ENCODE measurements around the gene OXSR1. TPM values are rescaled to one million over a fixed set of nuclear protein-coding genes. Genes with fewer than 3 reads are reported as not detected.

The OXSR1 gene
- total and polyA plus RNA-seq, 3 experiments from 2014 or later: 16.4 to 60.0 (median 56.3) TPM

- no peak overlapping the region for H3K27ac ChIP-seq (ENCODE audit: low read depth, low read length)
- H3K4me3 Mint-ChIP-seq: peak overlapping the region in 3 of 7 donors; percentile 9 to 96 (median 52)
- H3K27me3 Mint-ChIP-seq: peaks cover 0 to 2% of the 10 kb centered on the region in 2 donors
- peaks cover 15 to 39% (median 18%) of the 10 kb centered on the region in 3 donors for H3K36me3 Mint-ChIP-seq
- ChIA-PET CTCF (interaction anchor here (1.3 to 7.7 kb wide), 2 partner anchors 15 to 23 kb away, joined by 3 to 60 read pairs; partner anchors contain the start of gene OXSR1), POLR2A (no interaction called here)
- no peaks in the 10 kb centered on the region for H3K27me3 ChIP-seq (ENCODE audit: insufficient read depth, low read length, poor library complexity, severe bottlenecking)
- peaks cover 9% of the 10 kb centered on the region for H3K36me3 ChIP-seq (ENCODE audit: insufficient read depth, low read length)
- peaks cover 10% of the 10 kb centered on the region for H3K9me3 ChIP-seq (ENCODE audit: low read length)
- H3K27ac Mint-ChIP-seq: peak overlapping the region in 5 of 8 donors; percentile 6 to 78 (median 24)
- H3K4me1 Mint-ChIP-seq: peaks cover 39 to 45% (median 43%) of the 10 kb centered on the region in 3 donors
- peaks cover 5 to 16% (median 13%) of the 10 kb centered on the region in 5 donors for H3K9me3 Mint-ChIP-seq
- no peak for DNase-seq
- H3K4me3 ChIP-seq (ENCODE audit: low read length): no peak overlapping the region
- H3K4me1 ChIP-seq (ENCODE audit: insufficient read depth, low read length): peaks cover 28% of the 10 kb centered on the region
Measured at GRCh38 chr3:38141952-38142273, 23.4 kb upstream of the OXSR1 start.

GRCh38 chr3:38142959-38143358, 22.4 kb upstream of the OXSR1 start:
- POLR2A ChIA-PET: interaction anchor here (1.1 kb wide), 1 partner anchor 22 kb away, joined by 3 read pairs; the partner anchor contains the start of gene OXSR1
- CTCF ChIA-PET: interaction anchor here (1.3 to 7.7 kb wide), 2 partner anchors 14 to 22 kb away, joined by 3 to 60 read pairs; partner anchors contain the start of gene OXSR1
- Histone ChIP-seq H3K27ac (ENCODE audit: low read depth, low read length) (no peak overlapping the region), H3K4me1 (ENCODE audit: insufficient read depth, low read length) (peaks cover 21% of the 10 kb centered on the region), H3K9me3 (ENCODE audit: low read length) (peaks cover 11% of the 10 kb centered on the region), H3K27me3 (ENCODE audit: insufficient read depth, low read length, poor library complexity, severe bottlenecking) (no peaks in the 10 kb centered on the region), H3K36me3 (ENCODE audit: insufficient read depth, low read length) (peaks cover 9% of the 10 kb centered on the region), H3K4me3 (ENCODE audit: low read length) (no peak overlapping the region)
- Mint-ChIP-seq H3K9me3 (peaks cover 13 to 21% (median 18%) of the 10 kb centered on the region in 5 donors), H3K4me1 (peaks cover 33 to 39% (median 34%) of the 10 kb centered on the region in 3 donors), H3K27ac (peak overlapping the region in 2 of 8 donors; percentile 12 to 24), H3K4me3 (peak overlapping the region in 1 of 7 donors; percentile 96), H3K36me3 (peaks cover 18 to 36% (median 23%) of the 10 kb centered on the region in 3 donors), H3K27me3 (peaks cover 0 to 2% of the 10 kb centered on the region in 2 donors)
- no peak for DNase-seq

- peaks cover 18% of the 10 kb centered on the region for H3K4me1 ChIP-seq (ENCODE audit: insufficient read depth, low read length)
- peak overlapping the region in 1 of 8 donors; percentile 36 for H3K27ac Mint-ChIP-seq
- H3K36me3 ChIP-seq (ENCODE audit: insufficient read depth, low read length): peaks cover 9% of the 10 kb centered on the region
- H3K9me3 ChIP-seq (ENCODE audit: low read length): peaks cover 11% of the 10 kb centered on the region
- no peak for DNase-seq
- H3K4me3 Mint-ChIP-seq: no peak overlapping the region
- no peak overlapping the region for H3K27ac ChIP-seq (ENCODE audit: low read depth, low read length)
- H3K27me3 ChIP-seq (ENCODE audit: insufficient read depth, low read length, poor library complexity, severe bottlenecking): no peaks in the 10 kb centered on the region
- peaks cover 0 to 2% of the 10 kb centered on the region in 2 donors for H3K27me3 Mint-ChIP-seq
- H3K9me3 Mint-ChIP-seq: peaks cover 13 to 21% (median 18%) of the 10 kb centered on the region in 5 donors
- H3K4me1 Mint-ChIP-seq: peaks cover 28 to 34% (median 29%) of the 10 kb centered on the region in 3 donors
- peaks cover 18 to 31% (median 23%) of the 10 kb centered on the region in 3 donors for H3K36me3 Mint-ChIP-seq
- CTCF ChIA-PET: interaction anchor here (7.7 kb wide), 1 partner anchor 21 kb away, joined by 60 read pairs; the partner anchor contains the start of gene OXSR1
- H3K4me3 ChIP-seq (ENCODE audit: low read length): no peak overlapping the region
- POLR2A ChIA-PET: interaction anchor here (1.1 kb wide), 1 partner anchor 21 kb away, joined by 3 read pairs; the partner anchor contains the start of gene OXSR1
Measured at GRCh38 chr3:38143511-38143910, 21.8 kb upstream of the OXSR1 start.

- H3K36me3 Mint-ChIP-seq: peaks cover 11 to 23% (median 12%) of the 10 kb centered on the region in 3 donors
- POLR2A ChIA-PET: interaction anchor here (2.3 kb wide), 1 partner anchor 19 kb away, joined by 5 read pairs; the partner anchor contains the start of gene OXSR1
- H3K27me3 ChIP-seq (ENCODE audit: insufficient read depth, low read length, poor library complexity, severe bottlenecking): no peaks in the 10 kb centered on the region
- no peak overlapping the region for H3K4me3 ChIP-seq (ENCODE audit: low read length)
- CTCF ChIA-PET: no interaction called here
- no peak overlapping the region for H3K4me3 Mint-ChIP-seq
- peaks cover 8% of the 10 kb centered on the region for H3K4me1 ChIP-seq (ENCODE audit: insufficient read depth, low read length)
- peaks cover 11% of the 10 kb centered on the region for H3K9me3 ChIP-seq (ENCODE audit: low read length)
- H3K27me3 Mint-ChIP-seq: peaks cover 0 to 2% of the 10 kb centered on the region in 2 donors
- H3K27ac ChIP-seq (ENCODE audit: low read depth, low read length): no peak overlapping the region
- peaks cover 16 to 21% (median 20%) of the 10 kb centered on the region in 3 donors for H3K4me1 Mint-ChIP-seq
- H3K36me3 ChIP-seq (ENCODE audit: insufficient read depth, low read length): peaks cover 5% of the 10 kb centered on the region
- DNase-seq: no peak
- no peak overlapping the region for H3K27ac Mint-ChIP-seq
- peaks cover 13 to 21% (median 18%) of the 10 kb centered on the region in 5 donors for H3K9me3 Mint-ChIP-seq
Measured at GRCh38 chr3:38146504-38146903, 18.8 kb upstream of the OXSR1 start.

- POLR2A ChIA-PET: no interaction called here
- DNase-seq: no peak
- no peak overlapping the region for H3K4me3 Mint-ChIP-seq
- peaks cover 11% of the 10 kb centered on the region for H3K9me3 ChIP-seq (ENCODE audit: low read length)
- peaks cover 17 to 25% (median 25%) of the 10 kb centered on the region in 3 donors for H3K4me1 Mint-ChIP-seq
- peak overlapping the region in 1 of 8 donors; percentile 15 for H3K27ac Mint-ChIP-seq
- H3K27ac ChIP-seq (ENCODE audit: low read depth, low read length): no peak overlapping the region
- CTCF ChIA-PET: interaction anchor here (1.2 kb wide), 1 partner anchor 105 kb away, joined by 3 read pairs; no protein-coding TSS in a partner anchor
- H3K36me3 Mint-ChIP-seq: peaks cover 3 to 23% (median 4%) of the 10 kb centered on the region in 3 donors
- no peaks in the 10 kb centered on the region for H3K27me3 ChIP-seq (ENCODE audit: insufficient read depth, low read length, poor library complexity, severe bottlenecking)
- H3K36me3 ChIP-seq (ENCODE audit: insufficient read depth, low read length): no peaks in the 10 kb centered on the region
- peaks cover 13 to 21% (median 18%) of the 10 kb centered on the region in 5 donors for H3K9me3 Mint-ChIP-seq
- no peak overlapping the region for H3K4me3 ChIP-seq (ENCODE audit: low read length)
- H3K27me3 Mint-ChIP-seq: no peaks in the 10 kb centered on the region
- peaks cover 13% of the 10 kb centered on the region for H3K4me1 ChIP-seq (ENCODE audit: insufficient read depth, low read length)
Measured at GRCh38 chr3:38147421-38147820, 17.9 kb upstream of the OXSR1 start.

- Mint-ChIP-seq H3K4me3 (no peak overlapping the region), H3K36me3 (peaks cover 0 to 23% (median 4%) of the 10 kb centered on the region in 3 donors), H3K9me3 (peaks cover 13 to 21% (median 18%) of the 10 kb centered on the region in 5 donors), H3K4me1 (peaks cover 19 to 32% (median 30%) of the 10 kb centered on the region in 3 donors), H3K27ac (no peak overlapping the region), H3K27me3 (no peaks in the 10 kb centered on the region)
- CTCF ChIA-PET: interaction anchor here (1.2 kb wide), 1 partner anchor 104 kb away, joined by 3 read pairs; no protein-coding TSS in a partner anchor
- H3K27ac ChIP-seq (ENCODE audit: low read depth, low read length): no peak overlapping the region
- no peak overlapping the region for H3K4me3 ChIP-seq (ENCODE audit: low read length)
- H3K9me3 ChIP-seq (ENCODE audit: low read length): peaks cover 11% of the 10 kb centered on the region
- POLR2A ChIA-PET: no interaction called here
- DNase-seq: no peak
- H3K27me3 ChIP-seq (ENCODE audit: insufficient read depth, low read length, poor library complexity, severe bottlenecking): no peaks in the 10 kb centered on the region
- H3K36me3 ChIP-seq (ENCODE audit: insufficient read depth, low read length): no peaks in the 10 kb centered on the region
- H3K4me1 ChIP-seq (ENCODE audit: insufficient read depth, low read length): peaks cover 13% of the 10 kb centered on the region
Measured at GRCh38 chr3:38148311-38148882, 16.9 kb upstream of the OXSR1 start.

GRCh38 chr3:38149708-38150107, 15.6 kb upstream of the OXSR1 start:
- POLR2A ChIA-PET: no interaction called here
- peak overlapping the region; percentile 12 for H3K27ac ChIP-seq (ENCODE audit: low read depth, low read length)

More at GRCh38 chr3:38149708-38150107, 15.6 kb upstream of the OXSR1 start:
- Mint-ChIP-seq H3K9me3 (peaks cover 13 to 21% (median 18%) of the 10 kb centered on the region in 5 donors), H3K27me3 (no peaks in the 10 kb centered on the region), H3K36me3 (peaks cover 0 to 23% (median 4%) of the 10 kb centered on the region in 3 donors), H3K4me1 (peaks cover 19 to 32% (median 30%) of the 10 kb centered on the region in 3 donors), H3K4me3 (no peak overlapping the region), H3K27ac (peak overlapping the region in 4 of 8 donors; percentile 24 to 91 (median 56))
- H3K36me3 ChIP-seq (ENCODE audit: insufficient read depth, low read length): no peaks in the 10 kb centered on the region
- no peak overlapping the region for H3K4me3 ChIP-seq (ENCODE audit: low read length)
- DNase-seq: no peak
- H3K4me1 ChIP-seq (ENCODE audit: insufficient read depth, low read length): peaks cover 13% of the 10 kb centered on the region
- CTCF ChIA-PET: no interaction called here
- H3K9me3 ChIP-seq (ENCODE audit: low read length): peaks cover 11% of the 10 kb centered on the region
- no peaks in the 10 kb centered on the region for H3K27me3 ChIP-seq (ENCODE audit: insufficient read depth, low read length, poor library complexity, severe bottlenecking)

Data from CD8-positive, alpha-beta memory T cell (primary cell).